K562 (cell line): ENCODE data around the gene IL17REL.

Experiments used
- EZH2 ChIP-seq: IDR thresholded peaks from 2 replicates; pipeline ENCODE4 v1.6.1; 2012; ENCODE audit warnings: low read depth, mild to moderate bottlenecking, inconsistent platforms, low read length, borderline replicate concordance
- RBBP5 ChIP-seq: fragments of 200-600 bp; sonication (generic); IDR thresholded peaks from 2 replicates; pipeline ENCODE4 v1.6.1; 2012; ENCODE audit warnings: borderline replicate concordance, mild to moderate bottlenecking, low read length, control low read depth, inconsistent platforms; ENCODE audit not compliant: insufficient read depth, poor library complexity, severe bottlenecking
- TAF1 ChIP-seq: IDR thresholded peaks from 2 replicates; pipeline ENCODE4 v1.6.1; 2011; ENCODE audit warnings: mild to moderate bottlenecking, low read length, moderate library complexity; ENCODE audit not compliant: insufficient read depth, control insufficient read depth, severe bottlenecking; ENCODE audit errors: extremely low read depth
- TARDBP ChIP-seq: fragments of 450-650 bp; IDR thresholded peaks from 2 replicates; pipeline ENCODE4 v1.6.1; 2016
- TF ChIP-seq, protein P1 (sequence below), 2 experiments: fragments of 450-650 bp; formaldehyde crosslinking in 1 of 2; IDR thresholded peaks; 2 replicates each; pipeline versions ENCODE4 v1.4.0 to v1.6.1; 2014 to 2020; ENCODE audit warnings: mild to moderate bottlenecking in 2 of 2, borderline replicate concordance in 1 of 2, low read depth in 1 of 2

DNA sequence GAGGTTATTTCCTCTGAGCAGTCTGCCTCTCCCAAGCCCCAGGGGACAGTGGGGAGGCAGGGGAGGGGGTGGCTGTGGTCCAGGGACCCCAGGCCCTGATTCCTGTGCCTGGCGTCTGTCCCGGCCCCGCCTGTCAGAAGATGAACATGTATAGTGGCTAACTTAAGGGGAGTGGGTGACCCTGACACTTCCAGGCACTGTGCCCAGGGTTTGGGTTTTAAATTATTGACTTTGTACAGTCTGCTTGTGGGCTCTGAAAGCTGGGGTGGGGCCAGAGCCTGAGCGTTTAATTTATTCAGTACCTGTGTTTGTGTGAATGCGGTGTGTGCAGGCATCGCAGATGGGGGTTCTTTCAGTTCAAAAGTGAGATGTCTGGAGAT lies 48.9 kb downstream of the IL17REL start:
- TF ChIP-seq, protein P1, sequence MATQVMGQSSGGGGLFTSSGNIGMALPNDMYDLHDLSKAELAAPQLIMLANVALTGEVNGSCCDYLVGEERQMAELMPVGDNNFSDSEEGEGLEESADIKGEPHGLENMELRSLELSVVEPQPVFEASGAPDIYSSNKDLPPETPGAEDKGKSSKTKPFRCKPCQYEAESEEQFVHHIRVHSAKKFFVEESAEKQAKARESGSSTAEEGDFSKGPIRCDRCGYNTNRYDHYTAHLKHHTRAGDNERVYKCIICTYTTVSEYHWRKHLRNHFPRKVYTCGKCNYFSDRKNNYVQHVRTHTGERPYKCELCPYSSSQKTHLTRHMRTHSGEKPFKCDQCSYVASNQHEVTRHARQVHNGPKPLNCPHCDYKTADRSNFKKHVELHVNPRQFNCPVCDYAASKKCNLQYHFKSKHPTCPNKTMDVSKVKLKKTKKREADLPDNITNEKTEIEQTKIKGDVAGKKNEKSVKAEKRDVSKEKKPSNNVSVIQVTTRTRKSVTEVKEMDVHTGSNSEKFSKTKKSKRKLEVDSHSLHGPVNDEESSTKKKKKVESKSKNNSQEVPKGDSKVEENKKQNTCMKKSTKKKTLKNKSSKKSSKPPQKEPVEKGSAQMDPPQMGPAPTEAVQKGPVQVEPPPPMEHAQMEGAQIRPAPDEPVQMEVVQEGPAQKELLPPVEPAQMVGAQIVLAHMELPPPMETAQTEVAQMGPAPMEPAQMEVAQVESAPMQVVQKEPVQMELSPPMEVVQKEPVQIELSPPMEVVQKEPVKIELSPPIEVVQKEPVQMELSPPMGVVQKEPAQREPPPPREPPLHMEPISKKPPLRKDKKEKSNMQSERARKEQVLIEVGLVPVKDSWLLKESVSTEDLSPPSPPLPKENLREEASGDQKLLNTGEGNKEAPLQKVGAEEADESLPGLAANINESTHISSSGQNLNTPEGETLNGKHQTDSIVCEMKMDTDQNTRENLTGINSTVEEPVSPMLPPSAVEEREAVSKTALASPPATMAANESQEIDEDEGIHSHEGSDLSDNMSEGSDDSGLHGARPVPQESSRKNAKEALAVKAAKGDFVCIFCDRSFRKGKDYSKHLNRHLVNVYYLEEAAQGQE (IDR thresholded peaks at IDR 0.05; ENCODE audit: borderline replicate concordance), result no peak
- TF ChIP-seq, protein P1 (CRISPR knock-in tag; IDR thresholded peaks at IDR 0.05; ENCODE audit: low read depth), result no peak
- TF ChIP-seq TAF1 (no peak), EZH2 (no peak), TARDBP (no peak), RBBP5 (no peak)
